HL-60/S4 treated with retinoic acid at 250 ng/mL for 4 days and 3 days (cell line): ENCODE data around the gene ACAD8.

Experiments
- in situ Hi-C: fragments of 300-500 bp; cut with MboI; formaldehyde crosslinking; loops from 2 replicates; pipeline ENCODE4 v1.7.0; 2022; ENCODE audit warnings: low sequenced_read_pairs

ACAD8 gene

GRCh38 chr11:134288486-134288885 is 35.1 kb downstream of the ACAD8 start:
- in situ Hi-C loops: no loop called here

- in situ Hi-C loops: no loop called here
Observed at GRCh38 chr11:134289167-134289566, 35.8 kb downstream of the ACAD8 start.

GRCh38 chr11:134289789-134290188 is 36.4 kb downstream of the ACAD8 start:
- in situ Hi-C loops: no loop called here

- in situ Hi-C loops: no loop called here
Observed at GRCh38 chr11:134290646-134291045, 37.3 kb downstream of the ACAD8 start.

- in situ Hi-C loops: no loop called here
Observed at GRCh38 chr11:134291196-134291595, 37.8 kb downstream of the ACAD8 start.

GRCh38 chr11:134292661-134293060 is 39.3 kb downstream of the ACAD8 start:
- in situ Hi-C loops: no loop called here

GRCh38 chr11:134293119-134294113 is 40.0 kb downstream of the ACAD8 start:
- in situ Hi-C loops: no loop called here

GRCh38 chr11:134294664-134295063 is 41.3 kb downstream of the ACAD8 start:
- in situ Hi-C loops: no loop called here

GRCh38 chr11:134312223-134312622 is 58.9 kb downstream of the ACAD8 start:
- in situ Hi-C loops: no loop called here

- in situ Hi-C loops: no loop called here
Observed at GRCh38 chr11:134312807-134313206, 59.4 kb downstream of the ACAD8 start.

GRCh38 chr11:134313379-134313778 is 60.0 kb downstream of the ACAD8 start:
- in situ Hi-C loops: no loop called here

- in situ Hi-C loops: no loop called here
Observed at GRCh38 chr11:134313821-134314607, 60.6 kb downstream of the ACAD8 start.
